Lower leg skin (tissue), 4 donors: ENCODE measurements around the gene MTMR10. TPM values are rescaled to one million over a fixed set of nuclear protein-coding genes. Genes with fewer than 3 reads are reported as not detected.

Source experiments
- DNase-seq, 2 donors: peaks; one replicate each; pipeline ENCODE4 v3.0.0-alpha.2; 2019; ENCODE audit warnings: low spot score in 2 of 2
- H3K4me3 ChIP-seq: fragments of 200-600 bp; sonication (generic); 2 replicates; pipeline ENCODE4 v1.5.1; 2017; ENCODE audit warnings: mild to moderate bottlenecking, low read depth; ENCODE audit not compliant: poor library complexity, severe bottlenecking
- CTCF ChIP-seq, 3 donors: fragments of 450-650 bp; IDR thresholded peaks; one replicate each; pipeline ENCODE4 v1.5.1; 2016; ENCODE audit warnings: antibody characterized with exemption in 3 of 3, mild to moderate bottlenecking in 3 of 3, moderate library complexity in 2 of 3
- POLR2A ChIP-seq, 2 donors: fragments of 450-650 bp; IDR thresholded peaks; one replicate each; pipeline ENCODE4 v1.6.1; 2016 to 2017; ENCODE audit warnings: antibody characterized with exemption in 2 of 2, mild to moderate bottlenecking in 1 of 2, moderate library complexity in 1 of 2
- WGBS, 2 donors: methylation state at CpG; one replicate each; pipeline ENCODE4 v1.1.5; 2018; 5-methylcytosine and 5-hydroxymethylcytosine counted together
- intact Hi-C: fragments of 100-400 bp; cut with DNase I; formaldehyde crosslinking; loops from one replicate; pipeline ENCODE4 v1.15.0; 2023; ENCODE audit warnings: low total_unique reads
- total RNA-seq, 4 donors: library from RNA; depleted of rRNA; stranded (reverse); fragments of >200 nt; gene quantifications; one replicate each; pipeline ENCODE4 v1.1.0, GENCODE V29; 2016

The MTMR10 gene
- total RNA-seq, 4 donors from 2014 or later, result 22.5 to 34.7 (median 31.2) TPM

GRCh38 chr15:31024979-31025378 is 33.6 kb upstream of the MTMR10 start:
- DNase-seq, result no peak

GRCh38 chr15:31024330-31024729 is 32.9 kb upstream of the MTMR10 start:
- no peak for DNase-seq
- no peak overlapping the region for H3K4me3 ChIP-seq
- WGBS, 2 donors, result 28 to 37% methylated on average over 5 of the region's 5 CpGs
- TF ChIP-seq POLR2A (IDR thresholded peaks at IDR 0.05), result no peak
- intact Hi-C loops, result no loop called here

More at GRCh38 chr15:31024979-31025378, 33.6 kb upstream of the MTMR10 start:
- H3K4me3 ChIP-seq, result no peak overlapping the region
- intact Hi-C loops, result no loop called here
- WGBS, 2 donors, result 41 to 46% methylated on average over 3 of the region's 3 CpGs
- TF ChIP-seq CTCF (IDR thresholded peaks at IDR 0.05), result no peak
- no peak for TF ChIP-seq POLR2A (IDR thresholded peaks at IDR 0.05)

- DNase-seq, result no peak
- TF ChIP-seq CTCF (IDR thresholded peaks at IDR 0.05), result no peak
- TF ChIP-seq POLR2A (IDR thresholded peaks at IDR 0.05), result no peak
- H3K4me3 ChIP-seq, result no peak overlapping the region
- intact Hi-C loops, result no loop called here
- WGBS, 2 donors, result 48 to 64% methylated on average over 5 of the region's 5 CpGs
These were observed 32.4 kb upstream of the MTMR10 start for GRCh38 chr15:31023841-31024240.

GRCh38 chr15:31021067-31021665 is 29.7 kb upstream of the MTMR10 start:
- intact Hi-C loops, result no loop called here
- H3K4me3 ChIP-seq, result no peak overlapping the region
- DNase-seq, result no peak
- 91 to 95% methylated on average over 5 of the region's 5 CpGs for WGBS, 2 donors
- TF ChIP-seq POLR2A (IDR thresholded peaks at IDR 0.05), result no peak

DNA sequence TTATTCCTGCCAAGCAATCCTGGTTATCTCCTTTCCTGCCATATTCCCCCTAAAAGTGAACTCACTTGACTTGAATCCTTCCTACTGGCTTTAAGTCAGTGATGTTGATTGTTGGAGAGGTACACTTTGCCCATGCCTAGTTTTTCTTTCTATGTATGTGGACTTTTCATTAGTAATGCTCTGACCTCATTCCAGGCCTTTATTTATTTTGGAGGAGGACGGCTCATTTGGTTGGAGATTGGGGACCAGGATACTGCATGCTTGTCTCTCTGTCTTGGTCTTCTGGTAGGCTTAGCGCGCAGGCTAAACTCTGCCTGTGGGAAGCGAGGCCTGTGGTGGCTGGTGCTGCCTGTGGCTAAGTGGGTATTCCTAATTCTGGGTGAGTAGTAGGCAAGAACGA is 29.1 kb upstream of the MTMR10 start:
- no peak for DNase-seq
- TF ChIP-seq CTCF (IDR thresholded peaks at IDR 0.05) (no peak), POLR2A (IDR thresholded peaks at IDR 0.05) (no peak)
- WGBS, 2 donors, result 77 to 89% methylated on average over 5 of the region's 5 CpGs
- intact Hi-C loops, result no loop called here
- no peak overlapping the region for H3K4me3 ChIP-seq

- H3K4me3 ChIP-seq, result no peak overlapping the region
- no peak for TF ChIP-seq CTCF (IDR thresholded peaks at IDR 0.05)
- TF ChIP-seq POLR2A (IDR thresholded peaks at IDR 0.05), result no peak
- intact Hi-C loops, result no loop called here
- WGBS, 2 donors, result 80 to 89% methylated on average over 3 of the region's 3 CpGs
- DNase-seq, result no peak
These were observed 28.6 kb upstream of the MTMR10 start for GRCh38 chr15:31019986-31020385.

- intact Hi-C loops, result no loop called here
- DNase-seq, result no peak
- WGBS, 2 donors, result 38 to 59% methylated on average over 1 of the region's 1 CpG
- TF ChIP-seq CTCF (IDR thresholded peaks at IDR 0.05) (no peak), POLR2A (IDR thresholded peaks at IDR 0.05) (no peak)
- H3K4me3 ChIP-seq, result no peak overlapping the region
These were observed 25.9 kb upstream of the MTMR10 start for GRCh38 chr15:31017311-31017710.
